HCT116 (cell line): ENCODE measurements around the gene SRGAP1. TPM values are rescaled to one million over a fixed set of nuclear protein-coding genes. Genes with fewer than 3 reads are reported as not detected.

Experiments used
- ATAC-seq: fragments of 200-7000 bp; cut with Tn5 transposase; 2 replicates; pipeline ENCODE4 v1.9.1; 2020; ENCODE audit warnings: mild to moderate bottlenecking, moderate library complexity
- BruUV-seq: library from RNA; stranded (reverse); fragments of 400-500 nt; replicated peaks from 2 replicates; lab custom pipeline; 2021; lab: Mats Ljungman, UMichigan
- CTCF ChIA-PET: fragments of 300-600 bp; sonication (Branson Sonifier 250); formaldehyde crosslinking; loops from one replicate; lab custom pipeline; 2021; ENCODE audit warnings: antibody characterized with exemption; lab: Charles Lee
- POLR2A ChIA-PET: fragments of 300-600, 350-600 bp; sonication (Branson Sonifier 250); formaldehyde crosslinking; loops from one replicate; lab custom pipeline; 2021; ENCODE audit warnings: antibody characterized with exemption; lab: Charles Lee
- RAD21 ChIA-PET, 2 experiments: fragments of 300-600 bp; sonication (Branson Sonifier 250); formaldehyde crosslinking; loops; one replicate each; lab custom pipeline; 2023; ENCODE audit warnings: low total read pairs in 2 of 2; ENCODE audit not compliant: uncharacterized antibody in 2 of 2, unreplicated experiment in 2 of 2, low non-redundant PET in 1 of 2; lab: Charles Lee
- DNase-seq: peaks from one replicate; pipeline ENCODE4 v3.0.0-alpha.2; 2010; ENCODE audit warnings: low read depth, low spot score
- H2AFZ ChIP-seq: fragments of 200-600 bp; shearing (Covaris generic), sonication (generic); 2 replicates; pipeline ENCODE4 v1.6.1; 2017; ENCODE audit warnings: low read depth, mixed run types, mixed read lengths, antibody characterized with exemption, low read length; ENCODE audit not compliant: poor library complexity, severe bottlenecking
- H3K27ac ChIP-seq: 2 replicates; pipeline ENCODE4 v1.5.1; 2012; ENCODE audit warnings: low read depth, low read length
- H3K27me3 ChIP-seq: fragments of 200-600 bp; sonication (generic); 2 replicates; pipeline ENCODE4 v1.6.1; 2016; ENCODE audit warnings: mixed run types, low read length, mixed read lengths; ENCODE audit not compliant: insufficient read depth
- H3K36me3 ChIP-seq, 2 experiments: fragments of 200-500 bp in 1 of 2; fragments of 200-600 bp in 1 of 2; sonication (Bioruptor generic) in 1 of 2; sonication (generic) in 1 of 2; 2 replicates each; pipeline versions ENCODE4 v1.5.1 to v1.6.1; 2014 to 2016; ENCODE audit warnings: low read length in 2 of 2, inconsistent platforms in 1 of 2, mixed read lengths in 1 of 2, mixed run types in 1 of 2; ENCODE audit not compliant: insufficient read depth in 2 of 2, control insufficient read depth in 1 of 2
- H3K4me1 ChIP-seq, 2 experiments: fragments of 200-600 bp in 1 of 2; sonication (generic) in 1 of 2; 2 replicates each; pipeline versions ENCODE4 v1.5.1 to v1.6.1; 2012 to 2017; ENCODE audit warnings: low read length in 2 of 2, inconsistent platforms in 1 of 2, mild to moderate bottlenecking in 1 of 2, mixed read lengths in 1 of 2, mixed run types in 1 of 2, moderate library complexity in 1 of 2; ENCODE audit not compliant: insufficient read depth in 2 of 2, control insufficient read depth in 1 of 2
- H3K4me2 ChIP-seq: fragments of 200-600 bp; sonication (generic); 2 replicates; pipeline ENCODE4 v1.6.1; 2017; ENCODE audit warnings: mixed run types, low read length, mixed read lengths
- H3K4me3 ChIP-seq, 2 experiments: fragments of 200-600 bp in 1 of 2; sonication (generic) in 1 of 2; replicated peaks in 1 of 2; 2 replicates each; pipeline ENCODE4 v1.5.1; 2011 to 2016; ENCODE audit warnings: low read length in 2 of 2, control low read depth in 1 of 2, low read depth in 1 of 2, mild to moderate bottlenecking in 1 of 2, mixed read lengths in 1 of 2, mixed run types in 1 of 2
- H3K79me2 ChIP-seq: fragments of 200-600 bp; sonication (generic); 2 replicates; pipeline ENCODE4 v1.6.1; 2017; ENCODE audit warnings: mild to moderate bottlenecking, mixed run types, low read length, moderate library complexity, mixed read lengths; ENCODE audit not compliant: insufficient read depth
- H3K9ac ChIP-seq: fragments of 200-600 bp; sonication (generic); 2 replicates; pipeline ENCODE4 v1.6.1; 2016; ENCODE audit warnings: low read length, mixed read lengths
- H3K9me2 ChIP-seq: fragments of 200-600 bp; sonication (generic), shearing (Covaris generic); 2 replicates; pipeline ENCODE4 v1.6.1; 2017; ENCODE audit warnings: mixed run types, mild to moderate bottlenecking, moderate library complexity; ENCODE audit not compliant: insufficient read depth
- H3K9me3 ChIP-seq, 2 experiments: fragments of 200-500 bp in 1 of 2; fragments of 200-600 bp in 1 of 2; sonication (Bioruptor generic) in 1 of 2; sonication (generic) in 1 of 2; 2 replicates each; pipeline ENCODE4 v1.6.1; 2014 to 2017; ENCODE audit warnings: low read length in 2 of 2, mixed read lengths in 2 of 2, inconsistent platforms in 1 of 2, low read depth in 1 of 2, mild to moderate bottlenecking in 1 of 2, mixed run types in 1 of 2, moderate library complexity in 1 of 2; ENCODE audit not compliant: control insufficient read depth in 1 of 2, insufficient read depth in 1 of 2
- H4K20me1 ChIP-seq: fragments of 200-600 bp; sonication (generic), shearing (Covaris generic); 2 replicates; pipeline ENCODE4 v1.6.1; 2017; ENCODE audit warnings: mixed run types, mild to moderate bottlenecking, moderate library complexity; ENCODE audit not compliant: insufficient read depth
- CBX3 ChIP-seq: IDR thresholded peaks from 2 replicates; pipeline ENCODE4 v1.6.1; 2012; ENCODE audit warnings: low read depth
- ELF1 ChIP-seq: IDR thresholded peaks from 2 replicates; pipeline ENCODE4 v1.6.1; 2012; ENCODE audit warnings: low read depth, borderline replicate concordance
- EZH2 ChIP-seq: fragments of 200-600 bp; sonication (generic); IDR thresholded peaks from 2 replicates; pipeline ENCODE4 v1.6.1; 2017; ENCODE audit warnings: antibody characterized with exemption, mixed run types
- FOSL1 ChIP-seq: IDR thresholded peaks from 2 replicates; pipeline ENCODE4 v1.6.1; 2012; ENCODE audit warnings: low read depth
- JUND ChIP-seq: IDR thresholded peaks from 2 replicates; pipeline ENCODE4 v1.6.1; 2012
- POLR2A ChIP-seq: IDR thresholded peaks from 2 replicates; pipeline ENCODE4 v1.7.0; 2011; ENCODE audit warnings: borderline replicate concordance; ENCODE audit not compliant: insufficient read depth, insufficient read length; ENCODE audit errors: extremely low read depth
- POLR2AphosphoS5 ChIP-seq: IDR thresholded peaks from 2 replicates; pipeline ENCODE4 v1.6.1; 2011; ENCODE audit warnings: mild to moderate bottlenecking, low read depth, low read length, moderate library complexity
- SIN3A ChIP-seq: IDR thresholded peaks from 2 replicates; pipeline ENCODE4 v1.6.1; 2012; ENCODE audit warnings: low read depth
- SP1 ChIP-seq: IDR thresholded peaks from 2 replicates; pipeline ENCODE4 v1.6.1; 2012; ENCODE audit warnings: low read depth
- ZNF274 ChIP-seq: fragments of 200-500 bp; sonication (Bioruptor generic); IDR thresholded peaks from 2 replicates; pipeline ENCODE4 v1.6.1; 2014; ENCODE audit warnings: mild to moderate bottlenecking, low read depth, low read length, inconsistent platforms
- intact Hi-C: fragments of 100-400 bp; cut with micrococcal nuclease; formaldehyde crosslinking; loops from 2 replicates; pipeline ENCODE4 v1.10.0; 2022
- total RNA-seq: library from RNA; stranded (reverse); gene quantifications from one replicate; pipeline ENCODE4 v1.2.1, GENCODE V29; 2021; ENCODE audit not compliant: unreplicated experiment
- TF ChIP-seq, protein P1 (sequence below): IDR thresholded peaks from 2 replicates; pipeline ENCODE4 v1.6.1; 2012
- TF ChIP-seq, protein P2 (sequence below), 3 experiments: fragments of 200-600 bp in 1 of 3; sonication (generic) in 1 of 3; IDR thresholded peaks in 2 of 3; conservative IDR thresholded peaks in 1 of 3; 2 replicates each; pipeline ENCODE4 v1.5.1; 2012 to 2017; ENCODE audit warnings: low read depth in 2 of 3, low read length in 2 of 3, antibody characterized with exemption in 1 of 3, borderline replicate concordance in 1 of 3, control low read depth in 1 of 3, mild to moderate bottlenecking in 1 of 3, mixed read lengths in 1 of 3, mixed run types in 1 of 3, moderate library complexity in 1 of 3; ENCODE audit not compliant: insufficient read depth in 1 of 3

Gene SRGAP1
- total RNA-seq, 1 experiment from 2014 or later = 16.6 TPM

DNA sequence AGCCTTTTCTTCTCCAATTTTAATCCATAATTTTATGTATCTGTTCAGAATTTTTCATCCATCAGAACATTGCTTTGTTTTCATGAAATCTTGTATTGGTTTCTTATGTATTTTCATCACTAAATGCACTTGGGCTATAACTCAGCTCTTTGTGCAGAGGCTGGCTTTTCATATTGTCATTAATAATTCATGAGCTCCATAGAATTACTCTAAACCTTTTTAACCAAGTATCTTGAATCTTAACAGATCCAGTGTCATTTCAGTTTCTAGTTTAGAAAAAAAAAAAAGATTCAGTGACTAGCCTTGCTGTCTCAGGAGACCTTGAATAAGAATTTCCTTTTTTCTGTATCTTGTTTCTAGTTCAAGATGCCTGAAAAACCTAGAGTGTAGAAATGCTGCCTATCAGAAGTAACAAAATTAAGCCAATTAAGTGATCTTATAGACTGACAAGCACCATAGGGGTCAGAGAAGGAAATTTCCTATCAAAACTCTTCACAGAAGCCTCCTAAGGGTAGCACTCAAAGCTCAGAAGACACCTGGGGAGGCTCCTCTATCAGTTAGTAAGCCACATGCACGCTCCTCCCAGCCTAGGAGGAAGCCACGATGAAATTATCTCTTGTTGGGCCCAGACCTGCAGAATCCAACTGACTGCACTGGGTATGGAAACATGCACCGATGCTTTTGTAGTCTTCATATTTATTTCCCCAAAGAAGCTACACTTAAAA lies 214.2 kb downstream of the SRGAP1 start:
- H3K9ac ChIP-seq = no peak overlapping the region
- DNase-seq = no peak
- no peak overlapping the region for H3K4me2 ChIP-seq
- H3K9me2 ChIP-seq = no peaks in the 10 kb centered on the region
- ATAC-seq = no peak
- no peaks in the 10 kb centered on the region for H4K20me1 ChIP-seq
- TF ChIP-seq SP1 (no peak), FOSL1 (no peak), ZNF274 (no peak), CBX3 (no peak), SIN3A (no peak), POLR2AphosphoS5 (no peak), ELF1 (no peak), EZH2 (no peak), POLR2A (no peak), JUND (no peak)
- TF ChIP-seq, protein P1, sequence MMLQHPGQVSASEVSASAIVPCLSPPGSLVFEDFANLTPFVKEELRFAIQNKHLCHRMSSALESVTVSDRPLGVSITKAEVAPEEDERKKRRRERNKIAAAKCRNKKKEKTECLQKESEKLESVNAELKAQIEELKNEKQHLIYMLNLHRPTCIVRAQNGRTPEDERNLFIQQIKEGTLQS = no peak
- TF ChIP-seq, protein P2, sequence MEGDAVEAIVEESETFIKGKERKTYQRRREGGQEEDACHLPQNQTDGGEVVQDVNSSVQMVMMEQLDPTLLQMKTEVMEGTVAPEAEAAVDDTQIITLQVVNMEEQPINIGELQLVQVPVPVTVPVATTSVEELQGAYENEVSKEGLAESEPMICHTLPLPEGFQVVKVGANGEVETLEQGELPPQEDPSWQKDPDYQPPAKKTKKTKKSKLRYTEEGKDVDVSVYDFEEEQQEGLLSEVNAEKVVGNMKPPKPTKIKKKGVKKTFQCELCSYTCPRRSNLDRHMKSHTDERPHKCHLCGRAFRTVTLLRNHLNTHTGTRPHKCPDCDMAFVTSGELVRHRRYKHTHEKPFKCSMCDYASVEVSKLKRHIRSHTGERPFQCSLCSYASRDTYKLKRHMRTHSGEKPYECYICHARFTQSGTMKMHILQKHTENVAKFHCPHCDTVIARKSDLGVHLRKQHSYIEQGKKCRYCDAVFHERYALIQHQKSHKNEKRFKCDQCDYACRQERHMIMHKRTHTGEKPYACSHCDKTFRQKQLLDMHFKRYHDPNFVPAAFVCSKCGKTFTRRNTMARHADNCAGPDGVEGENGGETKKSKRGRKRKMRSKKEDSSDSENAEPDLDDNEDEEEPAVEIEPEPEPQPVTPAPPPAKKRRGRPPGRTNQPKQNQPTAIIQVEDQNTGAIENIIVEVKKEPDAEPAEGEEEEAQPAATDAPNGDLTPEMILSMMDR (IDR thresholded peaks at IDR 0.05 in 2 of 3, conservative IDR thresholded peaks at IDR 0.05 in 1 of 3; ENCODE audit: borderline replicate concordance in 1 of 3, insufficient read depth in 1 of 3, low read depth in 2 of 3, low read length in 2 of 3) = no peak
- no peak overlapping the region for H2AFZ ChIP-seq
- intact Hi-C loops = no loop called here
- H3K4me3 ChIP-seq = no peak overlapping the region
- ChIA-PET POLR2A (no interaction called here), CTCF (interaction anchor here (0.7 kb wide), 1 partner anchor 9 kb away, joined by 3 read pairs; no protein-coding TSS in a partner anchor), RAD21 (no interaction called here)
- H3K9me3 ChIP-seq = no peaks in the 10 kb centered on the region
- H3K27me3 ChIP-seq = no peaks in the 10 kb centered on the region
- no peak overlapping the region for H3K27ac ChIP-seq
- no TSS peak for BruUV-seq
- H3K79me2 ChIP-seq = no peaks in the 10 kb centered on the region
- H3K36me3 ChIP-seq = no peaks in the 10 kb centered on the region
- H3K4me1 ChIP-seq = no peaks in the 10 kb centered on the region
